Measurements from ENCODE around the gene SLC30A1.

DNA sequence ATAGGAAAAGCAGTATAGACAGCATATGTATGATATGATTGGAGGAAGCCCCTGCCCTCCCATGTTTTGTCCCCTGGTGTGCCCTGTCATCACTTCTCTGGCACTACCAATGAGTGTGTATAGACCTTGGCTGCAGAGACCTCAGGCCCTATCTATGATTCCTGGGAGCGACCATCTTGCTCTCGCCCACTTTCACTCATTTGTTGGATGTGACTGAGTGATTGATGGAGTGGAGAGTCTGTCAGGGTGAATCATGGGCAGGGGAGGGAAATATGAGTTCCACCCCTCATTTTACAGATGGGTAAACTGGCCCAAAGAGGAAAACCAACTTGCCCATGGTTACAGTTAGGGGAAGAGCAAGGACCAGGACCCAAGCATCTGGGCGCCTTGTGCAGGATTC is 14.9 kb downstream of the SLC30A1 start:
- TF ChIP-seq CTCF (IDR thresholded peaks at IDR 0.05; ENCODE audit: low read length), result no peak
- no peak for TF ChIP-seq EZH2 (IDR thresholded peaks at IDR 0.05; ENCODE audit: borderline replicate concordance, low read length)

All from OCI-LY1 (cell line).